ENCODE data around the gene LRRC40.

DNA sequence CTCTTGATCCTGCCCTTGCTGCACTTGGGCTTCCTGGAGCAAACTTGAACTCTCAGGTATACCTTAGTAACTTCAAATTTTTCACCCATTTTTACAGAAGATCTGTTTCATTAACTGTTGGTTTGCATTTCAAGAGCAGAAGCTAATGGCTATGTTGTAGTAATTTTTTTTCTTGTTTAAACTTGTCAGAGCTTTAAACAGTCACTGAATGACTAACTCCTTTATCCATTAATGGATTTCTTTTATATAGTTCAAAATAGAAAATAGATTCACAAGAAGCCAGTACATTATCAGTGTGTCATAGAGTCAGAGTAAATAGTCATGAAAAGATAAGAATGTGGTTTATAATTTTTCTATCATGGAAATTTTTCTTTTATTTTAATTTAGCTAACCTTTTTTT is 29.4 kb upstream of the LRRC40 start:
- TF ChIP-seq, protein P1, sequence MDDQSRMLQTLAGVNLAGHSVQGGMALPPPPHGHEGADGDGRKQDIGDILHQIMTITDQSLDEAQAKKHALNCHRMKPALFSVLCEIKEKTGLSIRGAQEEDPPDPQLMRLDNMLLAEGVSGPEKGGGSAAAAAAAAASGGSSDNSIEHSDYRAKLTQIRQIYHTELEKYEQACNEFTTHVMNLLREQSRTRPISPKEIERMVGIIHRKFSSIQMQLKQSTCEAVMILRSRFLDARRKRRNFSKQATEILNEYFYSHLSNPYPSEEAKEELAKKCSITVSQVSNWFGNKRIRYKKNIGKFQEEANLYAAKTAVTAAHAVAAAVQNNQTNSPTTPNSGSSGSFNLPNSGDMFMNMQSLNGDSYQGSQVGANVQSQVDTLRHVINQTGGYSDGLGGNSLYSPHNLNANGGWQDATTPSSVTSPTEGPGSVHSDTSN (CRISPR knock-in tag; IDR thresholded peaks at IDR 0.05) = no peak
- no peak for TF ChIP-seq ZNF560 (tag by site-specific recombination; IDR thresholded peaks at IDR 0.05; ENCODE audit: borderline replicate concordance)
- TF ChIP-seq, protein P2, sequence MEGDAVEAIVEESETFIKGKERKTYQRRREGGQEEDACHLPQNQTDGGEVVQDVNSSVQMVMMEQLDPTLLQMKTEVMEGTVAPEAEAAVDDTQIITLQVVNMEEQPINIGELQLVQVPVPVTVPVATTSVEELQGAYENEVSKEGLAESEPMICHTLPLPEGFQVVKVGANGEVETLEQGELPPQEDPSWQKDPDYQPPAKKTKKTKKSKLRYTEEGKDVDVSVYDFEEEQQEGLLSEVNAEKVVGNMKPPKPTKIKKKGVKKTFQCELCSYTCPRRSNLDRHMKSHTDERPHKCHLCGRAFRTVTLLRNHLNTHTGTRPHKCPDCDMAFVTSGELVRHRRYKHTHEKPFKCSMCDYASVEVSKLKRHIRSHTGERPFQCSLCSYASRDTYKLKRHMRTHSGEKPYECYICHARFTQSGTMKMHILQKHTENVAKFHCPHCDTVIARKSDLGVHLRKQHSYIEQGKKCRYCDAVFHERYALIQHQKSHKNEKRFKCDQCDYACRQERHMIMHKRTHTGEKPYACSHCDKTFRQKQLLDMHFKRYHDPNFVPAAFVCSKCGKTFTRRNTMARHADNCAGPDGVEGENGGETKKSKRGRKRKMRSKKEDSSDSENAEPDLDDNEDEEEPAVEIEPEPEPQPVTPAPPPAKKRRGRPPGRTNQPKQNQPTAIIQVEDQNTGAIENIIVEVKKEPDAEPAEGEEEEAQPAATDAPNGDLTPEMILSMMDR (tag by site-specific recombination; IDR thresholded peaks at IDR 0.05) = no peak
- TF ChIP-seq ZNF785 (tag by site-specific recombination; IDR thresholded peaks at IDR 0.05) = no peak
- no peak for TF ChIP-seq SP2 (tag by site-specific recombination; IDR thresholded peaks at IDR 0.05)
- TF ChIP-seq, protein P3, sequence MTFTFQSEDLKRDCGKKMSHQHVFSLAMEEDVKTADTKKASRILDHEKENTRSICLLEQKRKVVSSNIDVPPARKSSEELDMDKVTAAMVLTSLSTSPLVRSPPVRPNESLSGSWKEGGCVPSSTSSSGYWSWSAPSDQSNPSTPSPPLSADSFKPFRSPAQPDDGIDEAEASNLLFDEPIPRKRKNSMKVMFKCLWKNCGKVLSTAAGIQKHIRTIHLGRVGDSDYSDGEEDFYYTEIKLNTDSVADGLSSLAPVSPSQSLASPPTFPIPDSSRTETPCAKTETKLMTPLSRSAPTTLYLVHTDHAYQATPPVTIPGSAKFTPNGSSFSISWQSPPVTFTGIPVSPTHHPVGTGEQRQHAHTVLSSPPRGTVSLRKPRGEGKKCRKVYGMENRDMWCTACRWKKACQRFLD (tag by site-specific recombination; IDR thresholded peaks at IDR 0.05) = no peak
- no peak for TF ChIP-seq MZF1 (tag by site-specific recombination; IDR thresholded peaks at IDR 0.05; ENCODE audit: borderline replicate concordance)
- TF ChIP-seq PRDM4 (tag by site-specific recombination; IDR thresholded peaks at IDR 0.05) = no peak
- no peak for TF ChIP-seq ZNF76 (tag by site-specific recombination; IDR thresholded peaks at IDR 0.05; ENCODE audit: borderline replicate concordance, low read depth)

Measured in HEK293 (cell line).